Naive thymus-derived CD8-positive, alpha-beta T cell (primary cell): Measurements from ENCODE around the gene SNX24. TPM values are rescaled to one million over a fixed set of nuclear protein-coding genes. Genes with fewer than 3 reads are reported as not detected.
A peak's percentile ranks its signal among the peaks of the same experiment; 100 is the strongest.
"Not testable (repeated sequence)": the region's sequence is repeated elsewhere in the genome, so short reads cannot be mapped to it uniquely, and the experiment has no call there.

ENCODE experiments used
- ATAC-seq, 2 donors: fragments of 150-1000 bp; cut with Tn5 transposase in 1 of 2; sonication (Bioruptor Pico), chemical (Tn5 transposase) in 1 of 2; 1 replicate in 1 of 2; 2 replicates in 1 of 2; pipeline ENCODE4 v1.10.0; 2021; ENCODE audit warnings: mild to moderate bottlenecking in 2 of 2, moderate library complexity in 2 of 2
- POLR2A ChIA-PET: fragments of 350-600 bp; sonication (Branson Sonifier 250); formaldehyde crosslinking; loops from one replicate; lab custom pipeline; 2021; ENCODE audit warnings: antibody characterized with exemption; lab: Charles Lee
- DNase-seq, 10 donors: peaks; one replicate each; pipeline versions ENCODE4 v3.0.0 to v3.0.0-alpha.2; 2020 to 2022
- H3K27ac Mint-ChIP-seq, 10 donors: one replicate each; pipeline ENCODE4 v1.8.0; 2020 to 2022; ENCODE audit warnings: mild to moderate bottlenecking in 10 of 10, mixed read lengths in 10 of 10, moderate library complexity in 4 of 10, inconsistent platforms in 1 of 10
- H3K27me3 Mint-ChIP-seq, 5 donors: one replicate each; pipeline ENCODE4 v1.8.0; 2021 to 2022; ENCODE audit warnings: mixed read lengths in 5 of 5
- H3K36me3 Mint-ChIP-seq, 3 donors: one replicate each; pipeline ENCODE4 v1.8.0; 2020 to 2022; ENCODE audit warnings: mixed read lengths in 3 of 3, mild to moderate bottlenecking in 2 of 3, inconsistent platforms in 1 of 3
- H3K4me1 Mint-ChIP-seq, 4 donors: one replicate each; pipeline ENCODE4 v1.8.0; 2021 to 2022; ENCODE audit warnings: mixed read lengths in 4 of 4
- H3K4me3 Mint-ChIP-seq, 10 donors: one replicate each; pipeline ENCODE4 v1.8.0; 2020 to 2022; ENCODE audit warnings: mild to moderate bottlenecking in 10 of 10, mixed read lengths in 10 of 10, moderate library complexity in 6 of 10, inconsistent platforms in 1 of 10
- H3K9me3 Mint-ChIP-seq, 9 donors: one replicate each; pipeline ENCODE4 v1.8.0; 2020 to 2022; ENCODE audit warnings: mixed read lengths in 9 of 9, mild to moderate bottlenecking in 3 of 9, inconsistent platforms in 1 of 9, moderate library complexity in 1 of 9
- polyA plus RNA-seq, 3 donors: library from polyadenylated mRNA; unstranded; fragments of 300-500 nt; fragmentation: Illumina TruSeq; gene quantifications; one replicate each; pipeline ENCODE4 v1.2.3, GENCODE V29; 2021
- total RNA-seq, 8 experiments: library from RNA in 2 of 8; stranded (reverse) in 2 of 8; gene quantifications; one replicate each; pipeline ENCODE4 v1.2.3 and lab custom pipeline; 2021 to 2026

The SNX24 gene
- total and polyA plus RNA-seq, 5 experiments from 2014 or later = 0.42 to 2.5 (median 1.5) TPM

GRCh38 chr5:122844910-122845228, 544 bp upstream of the SNX24 start:
- Mint-ChIP-seq H3K4me3 (peak overlapping the region; percentile 84 to 93 (median 91)), H3K9me3 (no peaks in the 10 kb centered on the region), H3K36me3 (peaks cover 2 to 6% (median 5%) of the 10 kb centered on the region in 3 donors), H3K27me3 (peaks cover 3 to 10% (median 8%) of the 10 kb centered on the region in 5 donors), H3K27ac (peak overlapping the region; percentile 22 to 93 (median 82)), H3K4me1 (peaks cover 9 to 36% (median 24%) of the 10 kb centered on the region in 4 donors)
- ATAC-seq (no peak), DNase-seq (no peak)
- POLR2A ChIA-PET = interaction anchor here (1.6 to 2.3 kb wide), 2 partner anchors 70 to 578 kb away, joined by 6 to 12 read pairs; partner anchors contain the start of genes CEP120 and SNX2

GRCh38 chr5:122846051-122846550, 688 bp downstream of the SNX24 start:
- Mint-ChIP-seq H3K9me3 (no peaks in the 10 kb centered on the region), H3K36me3 (peaks cover 0 to 2% (median 0%) of the 10 kb centered on the region in 3 donors), H3K4me1 (peaks cover 7 to 35% (median 26%) of the 10 kb centered on the region in 4 donors), H3K27me3 (peaks cover 0 to 10% (median 5%) of the 10 kb centered on the region in 5 donors), H3K27ac (peak overlapping the region; percentile 57 to 89 (median 82)), H3K4me3 (peak overlapping the region; percentile 73 to 87 (median 84))
- ATAC-seq (no peak), DNase-seq (peak in 1 of 10 donors; percentile 12)
- POLR2A ChIA-PET = interaction anchor here (2.3 kb wide), 1 partner anchor 71 kb away, joined by 12 read pairs; the partner anchor contains the start of gene SNX2

- Mint-ChIP-seq H3K9me3 (no peaks in the 10 kb centered on the region), H3K27me3 (peaks cover 0 to under 1% (median 0%) of the 10 kb centered on the region in 5 donors), H3K4me3 (peak overlapping the region in 1 of 10 donors; percentile 4), H3K36me3 (no peaks in the 10 kb centered on the region), H3K27ac (peak overlapping the region in 5 of 10 donors; percentile 34 to 89 (median 81)), H3K4me1 (peaks cover 7 to 35% (median 26%) of the 10 kb centered on the region in 4 donors)
- POLR2A ChIA-PET = no interaction called here
- DNase-seq = no peak
- ATAC-seq = no peak
These were observed 2.3 kb downstream of the SNX24 start for GRCh38 chr5:122847687-122848081.

- Mint-ChIP-seq H3K4me1 (peaks cover 7 to 21% (median 15%) of the 10 kb centered on the region in 4 donors), H3K9me3 (no peaks in the 10 kb centered on the region), H3K27ac (no peak overlapping the region), H3K27me3 (no peaks in the 10 kb centered on the region), H3K4me3 (no peak overlapping the region), H3K36me3 (no peaks in the 10 kb centered on the region)
- no peak for DNase-seq
- ATAC-seq = no peak
- POLR2A ChIA-PET = no interaction called here
These were observed 4.4 kb downstream of the SNX24 start for GRCh38 chr5:122849771-122850170.

GRCh38 chr5:122857538-122857937, 12.1 kb downstream of the SNX24 start:
- H3K4me1 Mint-ChIP-seq, H3K9me3 Mint-ChIP-seq, DNase-seq, POLR2A ChIA-PET, ATAC-seq, H3K4me3 Mint-ChIP-seq, H3K36me3 Mint-ChIP-seq, H3K27ac Mint-ChIP-seq: not testable (repeated sequence)
- H3K27me3 Mint-ChIP-seq = peaks cover 0 to 11% (median 0%) of the 10 kb centered on the region in 5 donors

GRCh38 chr5:122858451-122858850, 13.0 kb downstream of the SNX24 start:
- Mint-ChIP-seq H3K36me3 (peaks cover 0 to 3% (median 0%) of the 10 kb centered on the region in 3 donors), H3K4me3 (no peak overlapping the region)
- POLR2A ChIA-PET = no interaction called here

GRCh38 chr5:122863240-122863639, 17.8 kb downstream of the SNX24 start:
- Mint-ChIP-seq H3K4me1 (peaks cover 0 to 3% (median 0%) of the 10 kb centered on the region in 4 donors), H3K9me3 (peaks cover 0 to 3% (median 0%) of the 10 kb centered on the region in 9 donors), H3K27ac (no peak overlapping the region), H3K27me3 (peaks cover 0 to 11% (median 5%) of the 10 kb centered on the region in 5 donors), H3K4me3 (no peak overlapping the region), H3K36me3 (no peaks in the 10 kb centered on the region)
- POLR2A ChIA-PET = no interaction called here
- DNase-seq (no peak), ATAC-seq (no peak)

More at GRCh38 chr5:122858451-122858850, 13.0 kb downstream of the SNX24 start:
- H3K4me1 Mint-ChIP-seq = peaks cover 0 to 1% (median 0%) of the 10 kb centered on the region in 4 donors
- H3K27ac Mint-ChIP-seq = no peak overlapping the region
- ATAC-seq (no peak), DNase-seq (no peak)
- peaks cover 0 to 3% (median 0%) of the 10 kb centered on the region in 9 donors for H3K9me3 Mint-ChIP-seq
- H3K27me3 Mint-ChIP-seq = peaks cover 0 to 11% (median 3%) of the 10 kb centered on the region in 5 donors

GRCh38 chr5:122863721-122864120, 18.3 kb downstream of the SNX24 start:
- ATAC-seq (no peak), DNase-seq (no peak)
- Mint-ChIP-seq H3K4me3 (no peak overlapping the region), H3K27ac (no peak overlapping the region), H3K4me1 (peaks cover 0 to 3% (median 0%) of the 10 kb centered on the region in 4 donors), H3K36me3 (no peaks in the 10 kb centered on the region), H3K9me3 (peaks cover 0 to 3% (median 0%) of the 10 kb centered on the region in 9 donors), H3K27me3 (peaks cover 0 to 11% (median 5%) of the 10 kb centered on the region in 5 donors)
- POLR2A ChIA-PET = no interaction called here

- Mint-ChIP-seq H3K4me1 (peaks cover 0 to 3% (median 0%) of the 10 kb centered on the region in 4 donors), H3K36me3 (no peaks in the 10 kb centered on the region), H3K27me3 (peaks cover 0 to 11% (median 5%) of the 10 kb centered on the region in 5 donors), H3K9me3 (peaks cover 0 to 3% (median 0%) of the 10 kb centered on the region in 9 donors), H3K4me3 (no peak overlapping the region), H3K27ac (no peak overlapping the region)
- POLR2A ChIA-PET = no interaction called here
- no peak for DNase-seq
- no peak for ATAC-seq
These were observed 19.0 kb downstream of the SNX24 start for GRCh38 chr5:122864400-122864799.

- Mint-ChIP-seq H3K9me3 (peaks cover 0 to 3% (median 0%) of the 10 kb centered on the region in 9 donors), H3K36me3 (no peaks in the 10 kb centered on the region), H3K27me3 (peaks cover 0 to 11% (median 5%) of the 10 kb centered on the region in 5 donors), H3K4me3 (no peak overlapping the region), H3K27ac (no peak overlapping the region), H3K4me1 (peaks cover 0 to 3% (median 0%) of the 10 kb centered on the region in 4 donors)
- no peak for ATAC-seq
- POLR2A ChIA-PET = no interaction called here
- DNase-seq = no peak
These were observed 19.4 kb downstream of the SNX24 start for GRCh38 chr5:122864842-122865241.

- Mint-ChIP-seq H3K4me3 (no peak overlapping the region), H3K4me1 (no peaks in the 10 kb centered on the region), H3K27ac (no peak overlapping the region)
These were observed 24.9 kb downstream of the SNX24 start for GRCh38 chr5:122870219-122870856.

GRCh38 chr5:122871661-122872060, 26.2 kb downstream of the SNX24 start:
- Mint-ChIP-seq H3K4me1 (no peaks in the 10 kb centered on the region), H3K27me3 (peaks cover 0 to 6% (median 2%) of the 10 kb centered on the region in 5 donors), H3K27ac (no peak overlapping the region), H3K36me3 (no peaks in the 10 kb centered on the region), H3K4me3 (no peak overlapping the region), H3K9me3 (no peaks in the 10 kb centered on the region)
- POLR2A ChIA-PET = no interaction called here
- no peak for DNase-seq
- ATAC-seq = no peak

More at GRCh38 chr5:122870219-122870856, 24.9 kb downstream of the SNX24 start:
- POLR2A ChIA-PET = no interaction called here
- H3K9me3 Mint-ChIP-seq = no peaks in the 10 kb centered on the region
- H3K27me3 Mint-ChIP-seq = peaks cover 0 to 2% (median 0%) of the 10 kb centered on the region in 5 donors
- ATAC-seq (no peak), DNase-seq (no peak)
- no peaks in the 10 kb centered on the region for H3K36me3 Mint-ChIP-seq
